GM08714 (cell line): ENCODE measurements around the gene DAZ3.
"Not testable (repeated sequence)": the region's sequence is repeated elsewhere in the genome, so short reads cannot be mapped to it uniquely, and the experiment has no call there.

ENCODE experiments used
- H3K4me3 ChIP-seq: fragments of 200-500 bp; sonication (Bioruptor generic); 2 replicates; pipeline ENCODE4 v1.5.1; 2014; ENCODE audit warnings: mild to moderate bottlenecking, low read length, inconsistent platforms

The DAZ3 gene

GRCh38 chrY:24813293-24813692 lies at the start of gene DAZ3:
DAZ3 (minus strand) TSS chrY:24813393; CDS start chrY:24813185, 208 bp downstream.
- H3K4me3 ChIP-seq = not testable (repeated sequence)

GRCh38 chrY:24833619-24834018 lies 20.4 kb upstream of the DAZ3 start, which contains the start of gene DAZ4:
DAZ4 (plus strand) TSS chrY:24833919; CDS start chrY:24834127, 208 bp downstream.
- H3K4me3 ChIP-seq = not testable (repeated sequence)

- not testable (repeated sequence) for H3K4me3 ChIP-seq
Measured at GRCh38 chrY:24825069-24825468, 11.9 kb upstream of the DAZ3 start.

- H3K4me3 ChIP-seq = not testable (repeated sequence)
Measured at GRCh38 chrY:24824184-24824879, 11.1 kb upstream of the DAZ3 start.

- H3K4me3 ChIP-seq = not testable (repeated sequence)
Measured at GRCh38 chrY:24821836-24822235, 8.6 kb upstream of the DAZ3 start.
